Keratinocyte (primary cell): ENCODE measurements around the gene SLC44A1. TPM values are rescaled to one million over a fixed set of nuclear protein-coding genes. Genes with fewer than 3 reads are reported as not detected.

ENCODE experiments used
- DNase-seq: peaks from one replicate; pipeline ENCODE4 v3.0.0-alpha.2; 2011; ENCODE audit warnings: low read depth, missing footprints, low spot score
- FAIRE-seq: peaks from 2 replicates; lab custom pipeline; 2011; peaks lifted over from hg19 to GRCh38; lab: Jason Lieb, UNC
- H2AFZ ChIP-seq: 2 replicates; pipeline ENCODE4 v1.6.0; 2012; ENCODE audit warnings: low read length, control low read depth, inconsistent platforms; ENCODE audit not compliant: control insufficient read depth
- H3K27ac ChIP-seq: 2 replicates; pipeline ENCODE4 v1.5.1; 2011; ENCODE audit warnings: low read length; ENCODE audit not compliant: control insufficient read depth, insufficient read depth
- H3K27me3 ChIP-seq: 3 replicates; pipeline ENCODE4 v1.6.0; 2011; ENCODE audit warnings: low read length; ENCODE audit not compliant: control insufficient read depth, insufficient read depth; ENCODE audit errors: extremely low read depth
- H3K36me3 ChIP-seq, 2 experiments: 2 replicates in 1 of 2; 3 replicates in 1 of 2; pipeline ENCODE4 v1.5.1; 2011; ENCODE audit warnings: low read length in 2 of 2, mild to moderate bottlenecking in 1 of 2; ENCODE audit not compliant: control insufficient read depth in 2 of 2, insufficient read depth in 2 of 2; ENCODE audit errors: extremely low read depth in 1 of 2
- H3K4me1 ChIP-seq: 3 replicates; pipeline ENCODE4 v1.5.1; 2011; ENCODE audit warnings: low read length; ENCODE audit not compliant: control insufficient read depth, insufficient read depth; ENCODE audit errors: extremely low read depth
- H3K4me2 ChIP-seq: 3 replicates; pipeline ENCODE4 v1.6.0; 2011; ENCODE audit warnings: low read depth, low read length; ENCODE audit not compliant: control insufficient read depth, insufficient read depth; ENCODE audit errors: extremely low read depth
- H3K4me3 ChIP-seq, 3 experiments: fragments of 200-600 bp in 1 of 3; sonication (generic) in 1 of 3; 2 replicates in 2 of 3; 3 replicates in 1 of 3; pipeline ENCODE4 v1.5.1; 2011 to 2016; ENCODE audit warnings: low read length in 3 of 3, mild to moderate bottlenecking in 3 of 3, control low read depth in 2 of 3, inconsistent platforms in 1 of 3, low read depth in 1 of 3, mixed read lengths in 1 of 3, mixed run types in 1 of 3, moderate library complexity in 1 of 3; ENCODE audit not compliant: control insufficient read depth in 2 of 3, insufficient read depth in 2 of 3; ENCODE audit errors: extremely low read depth in 1 of 3
- H3K79me2 ChIP-seq: 2 replicates; pipeline ENCODE4 v1.6.0; 2012; ENCODE audit warnings: low read length; ENCODE audit not compliant: control insufficient read depth, insufficient read depth
- H3K9ac ChIP-seq: 3 replicates; pipeline ENCODE4 v1.6.0; 2011; ENCODE audit warnings: low read length; ENCODE audit not compliant: control insufficient read depth, insufficient read depth; ENCODE audit errors: extremely low read depth
- H3K9me1 ChIP-seq: 3 replicates; pipeline ENCODE4 v1.6.0; 2011; ENCODE audit warnings: low read length; ENCODE audit not compliant: control insufficient read depth, insufficient read depth; ENCODE audit errors: extremely low read depth
- H3K9me3 ChIP-seq: 2 replicates; pipeline ENCODE4 v1.5.1; 2012; ENCODE audit warnings: low read depth, low read length; ENCODE audit not compliant: control insufficient read depth
- H4K20me1 ChIP-seq: 3 replicates; pipeline ENCODE4 v1.6.0; 2011; ENCODE audit warnings: low read length; ENCODE audit not compliant: control insufficient read depth, insufficient read depth; ENCODE audit errors: extremely low read depth
- CTCF ChIP-seq, 3 experiments: IDR thresholded peaks in 1 of 3; conservative IDR thresholded peaks in 1 of 3; optimal IDR thresholded peaks in 1 of 3; 2 replicates in 2 of 3; 3 replicates in 1 of 3; pipeline versions ENCODE3 to v1.5.1; 2011; ENCODE audit warnings: low read length in 3 of 3, mild to moderate bottlenecking in 3 of 3, moderate library complexity in 2 of 3, control low read depth in 1 of 3, inconsistent platforms in 1 of 3; ENCODE audit not compliant: insufficient read depth in 2 of 3; ENCODE audit errors: extremely low read depth in 1 of 3
- EZH2 ChIP-seq: IDR thresholded peaks from one replicate; pipeline ENCODE4 v1.6.1; 2012; ENCODE audit warnings: inconsistent platforms, mild to moderate bottlenecking, low read length, moderate library complexity
- dilution Hi-C: fragments of 300-500 bp; cut with MboI; formaldehyde crosslinking; loops from one replicate; pipeline ENCODE4 v1.7.0; 2020; ENCODE audit warnings: low sequenced_read_pairs; ENCODE audit not compliant: extremely low pct_ligation_motif_present
- polyA plus RNA-seq, 5 experiments: library from polyadenylated mRNA; depleted of rRNA in 3 of 5; stranded (reverse) in 3 of 5; stranded (forward) in 1 of 5; unstranded in 1 of 5; fragments of >200 nt; gene quantifications; 1 replicate in 1 of 5; 2 replicates in 3 of 5; 3 replicates in 1 of 5; pipeline versions ENCODE4 v1.2.1 to v1.2.3, GENCODE V29; 2011 to 2012; ENCODE audit warnings: missing spikeins in 2 of 5, low read depth in 1 of 5, low replicate concordance in 1 of 5

SLC44A1 gene
- polyA plus RNA-seq, 1 donor (not counting 4 experiments of a cell fraction or from before 2014, with no cell fraction given): 22.9 TPM

DNA sequence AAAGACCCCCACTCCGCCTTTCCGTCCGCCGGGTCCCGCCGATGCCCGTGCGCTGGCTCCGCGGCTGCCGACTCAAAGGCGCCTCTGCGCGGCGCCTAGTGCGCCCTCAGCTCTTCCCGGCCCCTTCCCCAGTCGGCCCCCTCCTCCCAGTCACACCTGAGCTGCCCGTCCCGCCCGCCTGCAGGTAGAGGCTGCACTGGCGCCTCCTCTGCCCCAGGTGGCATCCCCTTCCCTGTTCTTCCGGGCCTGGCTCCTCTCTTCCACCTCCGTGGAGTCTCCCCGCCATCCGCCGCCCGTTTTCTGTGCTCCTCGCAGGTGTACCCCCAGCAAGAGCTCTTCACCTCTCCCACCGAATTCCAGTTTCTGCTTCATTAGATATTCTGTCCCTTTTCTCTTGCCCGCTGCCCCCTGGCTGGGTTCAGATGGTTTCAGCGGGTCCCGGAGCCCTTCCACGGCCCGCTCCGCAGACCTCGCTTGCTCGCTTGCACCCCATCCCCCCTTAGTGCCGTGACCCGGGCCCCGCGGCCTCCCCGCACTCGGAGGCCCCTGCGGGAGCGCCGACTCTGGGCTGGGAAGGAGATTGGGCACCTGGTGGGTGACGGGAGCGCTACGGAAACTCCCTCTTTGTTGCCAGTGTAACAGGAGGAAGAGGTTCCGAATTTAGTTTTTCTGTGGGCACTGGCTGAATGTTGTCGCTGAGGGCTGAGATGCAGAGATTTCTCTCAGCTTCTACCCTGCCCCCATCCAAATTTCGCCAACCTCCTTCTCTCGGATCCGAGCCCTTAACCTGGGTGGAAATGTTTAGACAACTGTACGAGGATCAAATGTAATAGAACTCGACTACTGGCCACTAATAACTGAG, 809 bp downstream of the SLC44A1 start:
- FAIRE-seq (peak; percentile 46), DNase-seq (no peak)
- H4K20me1 ChIP-seq: no peaks in the 10 kb centered on the region
- peaks cover 35% of the 10 kb centered on the region for H3K79me2 ChIP-seq
- H3K27me3 ChIP-seq: no peaks in the 10 kb centered on the region
- H3K36me3 ChIP-seq: no peaks in the 10 kb centered on the region
- dilution Hi-C loops: no loop called here
- no peaks in the 10 kb centered on the region for H3K9me1 ChIP-seq
- no peaks in the 10 kb centered on the region for H3K9me3 ChIP-seq
- H3K4me1 ChIP-seq: peaks cover 19% of the 10 kb centered on the region
- H3K27ac ChIP-seq: peak overlapping the region; percentile 83
- peak overlapping the region; percentile 82 for H2AFZ ChIP-seq
- H3K4me2 ChIP-seq: peak overlapping the region; percentile 98
- TF ChIP-seq EZH2: no peak
- peak; percentile 29 to 77 (median 67) for TF ChIP-seq CTCF (optimal IDR thresholded peaks at IDR 0.05 in 1 of 3, IDR thresholded peaks at IDR 0.05 in 1 of 3, conservative IDR thresholded peaks at IDR 0.05 in 1 of 3; ENCODE audit: extremely low read depth in 1 of 3, insufficient read depth in 2 of 3, low read length in 3 of 3)
- peak overlapping the region; percentile 58 to 85 (median 83) for H3K4me3 ChIP-seq
- H3K9ac ChIP-seq: peak overlapping the region; percentile 87

- FAIRE-seq (no peak), DNase-seq (no peak)
- Histone ChIP-seq H3K9ac (peak overlapping the region; percentile 87), H4K20me1 (no peaks in the 10 kb centered on the region), H3K9me1 (no peaks in the 10 kb centered on the region), H3K4me1 (peaks cover 19% of the 10 kb centered on the region), H3K4me2 (peak overlapping the region; percentile 98), H3K9me3 (no peaks in the 10 kb centered on the region), H3K36me3 (no peaks in the 10 kb centered on the region), H3K79me2 (peaks cover 39% of the 10 kb centered on the region), H3K27me3 (no peaks in the 10 kb centered on the region), H2AFZ (peak overlapping the region; percentile 82), H3K27ac (peak overlapping the region; percentile 83), H3K4me3 (peak overlapping the region; percentile 58 to 85 (median 83))
- dilution Hi-C loops: no loop called here
- no peak for TF ChIP-seq CTCF (optimal IDR thresholded peaks at IDR 0.05 in 1 of 3, IDR thresholded peaks at IDR 0.05 in 1 of 3, conservative IDR thresholded peaks at IDR 0.05 in 1 of 3; ENCODE audit: extremely low read depth in 1 of 3, insufficient read depth in 2 of 3, low read length in 3 of 3)
- TF ChIP-seq EZH2: no peak
Observed at GRCh38 chr9:105245891-105246161, 1.4 kb downstream of the SLC44A1 start.
